ENCODE measurements around the gene R3HDML.

- TF ChIP-seq CTCF (IDR thresholded peaks at IDR 0.05) = peak; percentile 89
- no peak for TF ChIP-seq EZH2 (IDR thresholded peaks at IDR 0.05)
Measured at GRCh38 chr20:44388466-44389023, 51.7 kb downstream of the R3HDML start.

Measured in neural progenitor cell (in vitro differentiated cells).